Activated CD4-positive, alpha-beta memory T cell treated with anti-CD3 and anti-CD28 coated beads for 36 hours (primary cell): Measurements from ENCODE around the gene MYO16. TPM values are rescaled to one million over a fixed set of nuclear protein-coding genes. Genes with fewer than 3 reads are reported as not detected.

ENCODE experiments used
- CTCF ChIA-PET: fragments of 350-600 bp; sonication (Branson Sonifier 250); formaldehyde crosslinking; loops from one replicate; lab custom pipeline; 2021; ENCODE audit warnings: antibody characterized with exemption, inconsistent platforms; lab: Charles Lee
- POLR2A ChIA-PET: fragments of 350-600 bp; sonication (Branson Sonifier 250); formaldehyde crosslinking; loops from one replicate; lab custom pipeline; 2021; ENCODE audit warnings: antibody characterized with exemption; lab: Charles Lee
- DNase-seq: peaks from one replicate; pipeline ENCODE4 v3.0.0-alpha.2; 2020
- H3K27ac Mint-ChIP-seq: one replicate; pipeline ENCODE4 v1.8.0; 2021; ENCODE audit warnings: mixed read lengths
- H3K27me3 Mint-ChIP-seq: one replicate; pipeline ENCODE4 v1.8.0; 2021; ENCODE audit warnings: mixed read lengths
- H3K36me3 Mint-ChIP-seq: one replicate; pipeline ENCODE4 v1.8.0; 2021; ENCODE audit warnings: mixed read lengths
- H3K4me1 Mint-ChIP-seq: one replicate; pipeline ENCODE4 v1.8.0; 2021; ENCODE audit warnings: low read depth, mixed read lengths
- H3K4me3 Mint-ChIP-seq: one replicate; pipeline ENCODE4 v1.8.0; 2021; ENCODE audit warnings: mild to moderate bottlenecking, mixed read lengths
- H3K9me3 Mint-ChIP-seq: one replicate; pipeline ENCODE4 v1.8.0; 2021; ENCODE audit warnings: mixed read lengths
- intact Hi-C: fragments of 100-400 bp; cut with micrococcal nuclease; formaldehyde crosslinking; loops from one replicate; pipeline ENCODE4 v1.15.1; 2023
- total RNA-seq, 2 experiments: library from RNA; stranded (reverse); gene quantifications; one replicate each; pipeline ENCODE4 v1.2.3, GENCODE V29; 2021

Gene MYO16
- total RNA-seq, 2 experiments from 2014 or later: 0.07 to 0.10 TPM

GRCh38 chr13:108707584-108707983 lies 78.2 kb downstream of the MYO16 start:
- no peaks in the 10 kb centered on the region for H3K27me3 Mint-ChIP-seq
- no peak overlapping the region for H3K27ac Mint-ChIP-seq
- ChIA-PET POLR2A (no interaction called here), CTCF (no interaction called here)
- no peaks in the 10 kb centered on the region for H3K4me1 Mint-ChIP-seq
- intact Hi-C loops: no loop called here
- DNase-seq: no peak
- peaks cover under 1% of the 10 kb centered on the region for H3K9me3 Mint-ChIP-seq
- no peak overlapping the region for H3K4me3 Mint-ChIP-seq
- H3K36me3 Mint-ChIP-seq: no peaks in the 10 kb centered on the region

- intact Hi-C loops: no loop called here
- H3K4me3 Mint-ChIP-seq: no peak overlapping the region
- H3K4me1 Mint-ChIP-seq: no peaks in the 10 kb centered on the region
- ChIA-PET POLR2A (no interaction called here), CTCF (no interaction called here)
- no peaks in the 10 kb centered on the region for H3K9me3 Mint-ChIP-seq
- H3K36me3 Mint-ChIP-seq: no peaks in the 10 kb centered on the region
- H3K27me3 Mint-ChIP-seq: no peaks in the 10 kb centered on the region
- DNase-seq: no peak
- no peak overlapping the region for H3K27ac Mint-ChIP-seq
These were observed 79.5 kb downstream of the MYO16 start for GRCh38 chr13:108708921-108709320.

GRCh38 chr13:108711386-108711785 lies 82.0 kb downstream of the MYO16 start:
- DNase-seq: no peak
- Mint-ChIP-seq H3K27ac (no peak overlapping the region), H3K4me1 (no peaks in the 10 kb centered on the region), H3K9me3 (no peaks in the 10 kb centered on the region), H3K4me3 (no peak overlapping the region), H3K27me3 (no peaks in the 10 kb centered on the region), H3K36me3 (no peaks in the 10 kb centered on the region)
- intact Hi-C loops: no loop called here
- POLR2A ChIA-PET: no interaction called here
- CTCF ChIA-PET: no interaction called here

GRCh38 chr13:108725471-108725870 lies 96.1 kb downstream of the MYO16 start:
- DNase-seq: no peak
- no peaks in the 10 kb centered on the region for H3K27me3 Mint-ChIP-seq
- no peak overlapping the region for H3K4me3 Mint-ChIP-seq
- H3K9me3 Mint-ChIP-seq: no peaks in the 10 kb centered on the region
- intact Hi-C loops: no loop called here
- ChIA-PET CTCF (no interaction called here), POLR2A (no interaction called here)
- no peaks in the 10 kb centered on the region for H3K4me1 Mint-ChIP-seq
- H3K36me3 Mint-ChIP-seq: peaks cover 2% of the 10 kb centered on the region
- H3K27ac Mint-ChIP-seq: no peak overlapping the region

- Mint-ChIP-seq H3K4me1 (no peaks in the 10 kb centered on the region), H3K9me3 (no peaks in the 10 kb centered on the region), H3K27ac (no peak overlapping the region), H3K4me3 (no peak overlapping the region), H3K36me3 (peaks cover 2% of the 10 kb centered on the region), H3K27me3 (no peaks in the 10 kb centered on the region)
- ChIA-PET CTCF (no interaction called here), POLR2A (no interaction called here)
- DNase-seq: no peak
- intact Hi-C loops: no loop called here
These were observed 99.0 kb downstream of the MYO16 start for GRCh38 chr13:108728370-108728769.

- ChIA-PET POLR2A (no interaction called here), CTCF (no interaction called here)
- Mint-ChIP-seq H3K36me3 (peaks cover 2% of the 10 kb centered on the region), H3K9me3 (peaks cover 9% of the 10 kb centered on the region), H3K4me3 (no peak overlapping the region), H3K27ac (no peak overlapping the region), H3K4me1 (no peaks in the 10 kb centered on the region), H3K27me3 (no peaks in the 10 kb centered on the region)
- intact Hi-C loops: no loop called here
- DNase-seq: no peak
These were observed 103.7 kb downstream of the MYO16 start for GRCh38 chr13:108733022-108733560.

- H3K27ac Mint-ChIP-seq: no peak overlapping the region
- H3K27me3 Mint-ChIP-seq: no peaks in the 10 kb centered on the region
- DNase-seq: no peak
- intact Hi-C loops: no loop called here
- POLR2A ChIA-PET: no interaction called here
- no peaks in the 10 kb centered on the region for H3K4me1 Mint-ChIP-seq
- H3K9me3 Mint-ChIP-seq: peaks cover 9% of the 10 kb centered on the region
- CTCF ChIA-PET: no interaction called here
- no peaks in the 10 kb centered on the region for H3K36me3 Mint-ChIP-seq
- H3K4me3 Mint-ChIP-seq: no peak overlapping the region
These were observed 105.3 kb downstream of the MYO16 start for GRCh38 chr13:108734676-108735075.

GRCh38 chr13:108741930-108742329 lies 112.5 kb downstream of the MYO16 start:
- POLR2A ChIA-PET: no interaction called here
- Mint-ChIP-seq H3K27ac (no peak overlapping the region), H3K9me3 (no peaks in the 10 kb centered on the region), H3K4me1 (no peaks in the 10 kb centered on the region), H3K27me3 (no peaks in the 10 kb centered on the region), H3K36me3 (peaks cover 5% of the 10 kb centered on the region), H3K4me3 (no peak overlapping the region)
- intact Hi-C loops: no loop called here
- DNase-seq: no peak
- CTCF ChIA-PET: interaction anchor here (0.7 kb wide), 1 partner anchor 34 kb away, joined by 3 read pairs; no protein-coding TSS in a partner anchor

- DNase-seq: no peak
- peaks cover 5% of the 10 kb centered on the region for H3K36me3 Mint-ChIP-seq
- CTCF ChIA-PET: interaction anchor here (0.7 kb wide), 1 partner anchor 33 kb away, joined by 3 read pairs; no protein-coding TSS in a partner anchor
- intact Hi-C loops: no loop called here
- no peak overlapping the region for H3K27ac Mint-ChIP-seq
- POLR2A ChIA-PET: no interaction called here
- no peaks in the 10 kb centered on the region for H3K9me3 Mint-ChIP-seq
- H3K27me3 Mint-ChIP-seq: no peaks in the 10 kb centered on the region
- no peaks in the 10 kb centered on the region for H3K4me1 Mint-ChIP-seq
- no peak overlapping the region for H3K4me3 Mint-ChIP-seq
These were observed 113.5 kb downstream of the MYO16 start for GRCh38 chr13:108742701-108743451.

- intact Hi-C loops: no loop called here
- POLR2A ChIA-PET: no interaction called here
- CTCF ChIA-PET: no interaction called here
- DNase-seq: no peak
- Mint-ChIP-seq H3K4me1 (no peaks in the 10 kb centered on the region), H3K27me3 (no peaks in the 10 kb centered on the region), H3K9me3 (no peaks in the 10 kb centered on the region), H3K27ac (no peak overlapping the region), H3K36me3 (peaks cover 5% of the 10 kb centered on the region), H3K4me3 (no peak overlapping the region)
These were observed 114.1 kb downstream of the MYO16 start for GRCh38 chr13:108743522-108743921.

GRCh38 chr13:108747843-108748242 lies 118.4 kb downstream of the MYO16 start:
- ChIA-PET POLR2A (no interaction called here), CTCF (no interaction called here)
- peaks cover 3% of the 10 kb centered on the region for H3K36me3 Mint-ChIP-seq
- H3K27me3 Mint-ChIP-seq: no peaks in the 10 kb centered on the region
- no peak overlapping the region for H3K4me3 Mint-ChIP-seq
- no peaks in the 10 kb centered on the region for H3K9me3 Mint-ChIP-seq
- H3K27ac Mint-ChIP-seq: no peak overlapping the region
- H3K4me1 Mint-ChIP-seq: no peaks in the 10 kb centered on the region
- no peak for DNase-seq
- intact Hi-C loops: no loop called here

GRCh38 chr13:108752276-108752675 lies 122.9 kb downstream of the MYO16 start:
- H3K9me3 Mint-ChIP-seq: no peaks in the 10 kb centered on the region
- POLR2A ChIA-PET: no interaction called here
- H3K36me3 Mint-ChIP-seq: no peaks in the 10 kb centered on the region
- no peak overlapping the region for H3K4me3 Mint-ChIP-seq
- intact Hi-C loops: no loop called here
- DNase-seq: no peak
- no peaks in the 10 kb centered on the region for H3K4me1 Mint-ChIP-seq
- no peak overlapping the region for H3K27ac Mint-ChIP-seq
- CTCF ChIA-PET: no interaction called here
- no peaks in the 10 kb centered on the region for H3K27me3 Mint-ChIP-seq

- no peak for DNase-seq
- H3K9me3 Mint-ChIP-seq: no peaks in the 10 kb centered on the region
- ChIA-PET POLR2A (no interaction called here), CTCF (no interaction called here)
- intact Hi-C loops: no loop called here
- H3K27ac Mint-ChIP-seq: no peak overlapping the region
- no peaks in the 10 kb centered on the region for H3K27me3 Mint-ChIP-seq
- H3K36me3 Mint-ChIP-seq: no peaks in the 10 kb centered on the region
- H3K4me1 Mint-ChIP-seq: no peaks in the 10 kb centered on the region
- H3K4me3 Mint-ChIP-seq: no peak overlapping the region
These were observed 125.7 kb downstream of the MYO16 start for GRCh38 chr13:108755083-108755482.
